ENCODE data around the gene PIK3R5. TPM values are rescaled to one million over a fixed set of nuclear protein-coding genes. Genes with fewer than 3 reads are reported as not detected.
"Not testable (repeated sequence)": the region's sequence is repeated elsewhere in the genome, so short reads cannot be mapped to it uniquely, and the experiment has no call there.

The PIK3R5 gene
- polyA plus RNA-seq, 4 donors: 0.59 to 2.1 (median 0.82) TPM

DNA sequence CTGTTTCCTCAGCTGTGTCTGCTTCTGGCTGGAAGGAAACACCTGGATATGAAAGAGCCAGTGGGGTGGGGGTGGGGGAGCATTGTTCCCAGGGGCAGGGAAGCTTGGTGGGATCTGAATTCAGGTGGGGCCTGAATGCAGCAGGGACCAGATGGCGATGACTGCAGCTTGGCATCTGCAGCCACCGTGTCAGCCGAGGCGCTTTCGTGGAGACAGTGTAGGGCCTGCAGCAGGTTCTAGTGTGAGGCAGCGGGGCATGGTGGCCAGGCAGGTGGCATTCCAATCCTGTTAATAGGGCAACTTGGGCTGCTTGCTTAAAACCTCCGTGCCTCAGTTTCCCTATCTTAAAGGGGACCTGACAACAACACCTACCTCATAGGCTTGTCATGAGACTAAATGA is 99.7 kb downstream of the PIK3R5 start:
- no peak for DNase-seq (ENCODE audit: low read depth in 4 of 4, low spot score in 3 of 4)

DNA sequence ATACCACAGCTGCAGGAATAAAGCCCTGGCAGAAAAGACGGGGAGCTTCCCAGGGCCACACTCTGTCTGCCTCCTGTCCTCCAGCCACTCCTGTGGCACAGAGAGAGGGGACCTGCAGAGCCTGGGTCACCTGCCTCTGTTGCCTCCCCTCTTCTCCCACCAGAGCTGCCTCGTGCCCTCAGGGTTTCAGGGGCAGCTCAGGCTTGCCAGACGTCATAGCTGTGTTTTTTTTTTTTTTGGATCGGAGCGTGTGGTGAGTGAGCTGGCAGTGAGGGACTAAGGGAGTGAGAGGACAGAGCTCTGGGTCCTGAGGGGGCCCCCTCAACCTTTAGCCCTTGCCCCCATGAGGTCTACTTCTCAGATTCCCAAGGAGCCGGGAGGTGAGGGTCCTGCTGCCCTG is 100.1 kb downstream of the PIK3R5 start:
- no peak for DNase-seq (ENCODE audit: low read depth in 4 of 4, low spot score in 3 of 4)

DNA sequence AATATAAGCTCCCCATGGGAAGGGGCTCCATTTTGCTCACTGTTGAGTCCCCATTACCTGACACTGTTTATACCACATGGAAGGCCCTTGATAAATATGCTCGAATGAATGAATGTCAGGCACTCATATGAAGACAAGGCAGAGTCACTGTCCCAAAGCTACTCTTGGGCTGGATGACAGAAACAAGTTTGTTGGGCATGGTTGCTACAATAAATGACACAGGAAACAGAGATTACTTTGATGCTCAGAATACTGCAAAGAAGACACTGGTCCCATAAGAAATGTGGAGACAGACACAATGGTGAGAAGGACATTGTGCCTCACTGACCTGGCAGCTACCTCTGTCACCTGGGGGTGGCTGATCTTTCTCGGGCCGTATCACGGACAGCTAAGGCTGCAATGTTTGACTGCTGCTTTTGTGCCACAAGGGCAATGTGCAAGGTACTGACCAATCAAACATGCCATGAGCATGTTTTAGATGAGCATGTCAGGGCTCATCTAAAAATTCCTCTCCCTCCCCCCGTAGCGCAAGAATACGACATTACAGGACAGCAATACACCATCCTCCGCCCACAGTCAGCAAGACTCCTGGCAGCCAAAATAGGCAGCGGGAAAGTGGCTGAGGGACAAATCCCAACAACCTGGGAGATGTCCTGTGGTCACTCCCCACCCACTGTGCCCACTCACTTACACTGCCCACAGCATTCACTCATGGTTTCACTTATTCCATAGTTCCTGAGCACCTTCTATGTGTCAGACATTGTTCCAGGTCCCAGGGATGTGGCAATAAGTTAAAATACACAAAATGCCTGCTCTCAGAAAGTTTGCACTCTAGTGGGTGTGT is 103.1 kb downstream of the PIK3R5 start:
- DNase-seq (ENCODE audit: low read depth in 4 of 4, low spot score in 3 of 4): no peak

DNA sequence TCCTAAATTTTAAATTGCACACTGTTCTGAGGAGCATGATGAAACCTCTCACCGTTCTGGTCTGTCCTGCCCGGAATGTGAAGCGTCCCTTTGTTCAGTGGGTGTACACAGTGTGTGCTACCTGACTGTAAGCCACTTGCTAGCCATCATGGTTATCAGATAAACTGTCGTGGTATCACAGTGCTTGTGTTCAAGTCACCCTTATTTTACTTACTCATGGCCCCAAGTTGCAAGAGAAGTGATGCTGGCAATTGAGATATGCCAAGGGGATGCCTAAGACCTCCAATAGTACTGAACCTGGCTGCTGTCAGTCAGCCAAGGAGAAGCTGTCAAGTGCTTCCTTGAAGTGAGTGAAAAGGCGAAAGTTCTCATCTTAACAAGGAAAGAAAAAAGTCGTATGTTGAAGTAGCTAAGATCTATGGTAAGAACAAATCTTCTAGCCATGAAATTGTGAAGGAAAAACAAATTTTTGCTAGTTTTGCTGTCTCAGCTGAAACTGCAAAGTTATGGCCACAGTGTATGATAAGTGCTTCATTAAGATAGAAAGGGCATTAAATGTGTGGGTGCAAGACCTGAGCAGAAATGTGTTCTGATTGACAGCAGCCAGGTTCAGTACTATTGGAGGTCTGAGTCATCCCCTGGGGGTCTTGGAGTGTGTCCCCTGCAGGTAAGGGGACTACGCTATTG is 103.9 kb downstream of the PIK3R5 start:
- DNase-seq (ENCODE audit: low read depth in 4 of 4, low spot score in 3 of 4): no peak

DNA sequence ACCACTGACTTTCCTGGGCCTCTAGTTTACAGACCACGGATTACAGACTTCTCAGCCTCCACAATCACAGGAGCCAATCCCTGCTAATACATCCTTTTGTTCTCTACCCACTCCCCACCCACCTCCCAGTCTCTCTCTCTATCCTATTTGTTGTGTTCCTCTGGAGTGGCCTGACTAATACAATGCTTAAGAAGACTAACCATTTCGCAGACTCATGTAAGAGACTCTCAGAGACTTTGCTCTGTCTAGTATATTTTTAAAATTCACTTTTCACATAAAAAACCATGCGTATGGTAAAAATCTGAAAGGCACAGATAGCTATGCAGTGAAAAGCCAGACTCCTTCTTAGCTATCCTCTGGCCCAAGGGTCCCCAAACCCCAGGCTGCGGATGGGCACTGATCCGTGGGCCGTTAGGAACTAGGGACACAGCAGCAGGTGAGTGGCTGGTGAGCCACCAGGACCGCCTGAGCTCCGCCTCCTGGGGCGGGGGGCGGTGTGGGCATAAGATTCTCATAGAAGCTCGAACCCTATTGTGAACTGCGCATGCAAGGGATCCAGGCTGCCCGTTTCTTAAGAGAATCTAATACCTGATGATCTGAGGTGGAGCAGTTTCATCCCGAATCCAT is 105.6 kb downstream of the PIK3R5 start:
- no peak for DNase-seq (ENCODE audit: low read depth in 4 of 4, low spot score in 3 of 4)

DNA sequence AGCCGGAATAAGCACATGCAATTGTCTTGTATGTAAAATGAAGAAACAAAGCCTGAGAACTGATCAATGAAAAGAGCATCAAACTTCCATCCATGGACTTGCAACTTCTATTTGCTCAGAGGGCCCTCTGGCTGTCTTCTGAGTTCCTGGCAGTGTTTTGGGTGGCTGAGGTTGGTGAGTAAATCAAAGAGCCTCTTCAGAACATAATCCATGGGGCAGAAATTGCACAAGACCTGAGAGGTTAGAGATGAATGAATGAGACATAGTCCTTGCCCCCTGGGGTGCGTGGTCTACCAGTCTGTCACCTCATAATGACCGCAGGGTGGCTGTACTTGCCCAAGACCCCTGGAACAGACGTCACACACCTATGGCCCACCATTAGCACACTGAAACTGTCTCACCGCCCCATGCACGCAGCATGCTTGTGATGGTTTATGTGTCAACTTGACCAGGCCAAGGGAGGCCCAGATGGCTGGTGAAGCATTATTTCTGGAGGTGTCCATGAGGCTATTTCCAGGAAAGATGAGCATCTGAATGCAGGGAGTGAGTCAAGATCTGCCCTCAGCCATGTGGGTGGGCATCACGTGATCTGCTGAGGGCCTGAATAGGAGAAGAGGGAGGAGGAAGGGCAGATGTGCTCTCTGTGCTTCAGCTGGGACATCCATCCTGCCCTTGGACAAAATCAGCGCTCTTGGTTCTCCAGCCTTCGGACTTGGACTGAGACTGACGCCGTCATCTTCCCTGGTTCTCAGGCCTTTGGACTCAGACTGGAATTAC is 106.3 kb downstream of the PIK3R5 start:
- no peak for DNase-seq (ENCODE audit: low read depth in 4 of 4, low spot score in 3 of 4)

DNA sequence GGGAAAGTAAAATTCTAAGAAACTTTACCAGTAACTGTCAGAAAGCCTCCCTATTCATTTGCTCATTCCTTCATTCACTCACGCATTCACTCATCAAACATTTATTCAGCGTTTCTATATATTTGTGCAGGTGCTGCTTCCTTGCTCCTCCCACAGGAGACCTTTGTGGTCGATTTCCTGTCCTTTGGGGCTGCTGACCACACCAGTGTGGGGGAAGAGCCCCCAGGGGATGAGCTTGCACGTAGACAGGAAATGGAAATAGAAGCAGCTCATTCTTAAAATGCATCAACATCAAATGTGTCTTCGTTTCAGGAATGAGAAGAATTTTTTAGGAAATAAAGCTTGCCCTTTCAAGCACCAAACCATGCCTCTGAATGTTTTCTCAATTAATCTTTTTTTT is 107.6 kb downstream of the PIK3R5 start:
- DNase-seq (ENCODE audit: low read depth in 4 of 4, low spot score in 3 of 4): no peak

DNA sequence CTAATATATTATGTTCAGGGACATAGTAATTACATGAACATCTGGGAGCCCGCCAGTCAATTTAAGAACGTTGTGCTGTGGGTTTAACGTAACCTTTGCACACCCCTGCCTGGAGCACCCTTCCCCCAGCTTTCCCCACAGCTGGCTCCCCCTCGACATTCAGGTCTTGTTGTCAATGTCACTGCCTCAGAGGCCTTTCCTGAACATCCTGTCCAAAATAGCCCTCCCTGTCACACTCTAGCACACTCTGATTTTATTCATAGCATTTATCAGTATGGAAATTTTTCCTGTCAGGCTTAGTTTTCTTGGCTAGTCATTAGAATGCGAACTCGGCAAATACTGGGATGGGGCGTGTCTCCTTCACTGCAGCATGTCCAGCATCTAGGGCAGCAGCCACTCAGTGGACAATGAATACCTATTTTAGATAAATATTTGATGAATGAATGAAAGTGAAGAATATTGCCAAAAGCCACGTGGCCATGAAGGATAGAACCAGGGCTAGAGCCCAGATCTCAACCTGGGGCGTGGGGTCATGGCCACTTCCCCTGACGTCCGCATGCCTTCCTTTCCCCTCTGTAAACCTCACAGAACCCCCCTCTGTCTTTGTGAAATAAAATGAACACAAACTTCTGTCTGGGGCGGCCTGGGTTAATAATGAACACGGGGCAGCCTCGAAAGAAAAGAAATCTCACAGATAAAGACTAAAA is 108.5 kb downstream of the PIK3R5 start:
- DNase-seq (ENCODE audit: low read depth in 4 of 4, low spot score in 3 of 4): no peak

DNA sequence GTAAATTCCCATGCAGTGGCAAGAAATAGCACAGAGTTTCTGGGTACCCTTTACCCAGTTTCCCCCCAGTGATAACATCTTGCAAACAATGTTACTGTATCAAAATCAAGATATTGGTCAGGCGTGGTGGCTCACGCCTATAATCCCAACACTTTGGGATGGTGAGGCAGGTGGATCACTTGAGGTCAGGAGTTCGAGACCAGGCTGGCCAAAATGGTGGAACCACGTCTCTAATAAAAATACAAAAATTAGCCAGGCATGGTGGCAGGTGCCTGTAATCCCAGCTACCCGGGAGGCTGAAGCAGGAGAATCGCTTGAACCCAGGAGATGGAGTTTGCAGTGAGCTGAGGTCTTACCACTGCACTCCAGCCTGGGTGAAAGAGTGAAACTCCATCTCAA is 109.3 kb downstream of the PIK3R5 start:
- not testable (repeated sequence) for DNase-seq (ENCODE audit: low read depth in 4 of 4, low spot score in 3 of 4)

DNA sequence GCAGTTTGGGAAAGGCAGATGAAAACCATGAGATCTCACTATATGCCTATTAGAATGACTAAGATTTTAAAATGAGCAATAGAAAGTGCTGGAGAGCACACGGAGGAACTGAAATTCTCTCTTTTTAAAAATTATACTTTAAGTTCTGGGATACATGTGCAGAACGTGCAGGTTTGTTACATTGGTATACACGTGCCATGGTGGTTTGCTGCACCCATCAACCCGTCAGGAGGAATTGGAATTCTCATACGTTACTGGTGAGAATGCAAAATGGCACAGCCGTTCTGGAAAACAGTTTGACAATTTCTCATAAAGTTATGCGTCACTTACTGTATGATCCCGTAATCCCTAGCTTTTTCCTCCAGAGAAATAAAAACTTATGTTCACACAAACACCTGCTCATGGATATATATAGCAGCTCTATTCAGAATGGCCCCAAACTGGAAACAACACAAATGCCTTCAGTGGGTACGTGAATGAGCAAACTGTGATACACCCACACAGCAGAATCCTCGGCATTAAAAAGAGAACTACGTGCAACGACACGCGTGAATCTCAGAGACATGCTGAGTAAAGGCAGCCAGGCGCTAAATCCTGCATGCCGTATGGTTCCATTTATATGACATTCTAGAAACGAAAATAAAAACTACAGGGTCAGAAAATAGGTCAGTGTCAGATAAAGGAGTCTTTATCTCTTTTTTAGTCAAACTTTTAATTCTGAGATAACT is 109.9 kb downstream of the PIK3R5 start:
- DNase-seq (ENCODE audit: low read depth in 4 of 4, low spot score in 3 of 4): no peak

DNA sequence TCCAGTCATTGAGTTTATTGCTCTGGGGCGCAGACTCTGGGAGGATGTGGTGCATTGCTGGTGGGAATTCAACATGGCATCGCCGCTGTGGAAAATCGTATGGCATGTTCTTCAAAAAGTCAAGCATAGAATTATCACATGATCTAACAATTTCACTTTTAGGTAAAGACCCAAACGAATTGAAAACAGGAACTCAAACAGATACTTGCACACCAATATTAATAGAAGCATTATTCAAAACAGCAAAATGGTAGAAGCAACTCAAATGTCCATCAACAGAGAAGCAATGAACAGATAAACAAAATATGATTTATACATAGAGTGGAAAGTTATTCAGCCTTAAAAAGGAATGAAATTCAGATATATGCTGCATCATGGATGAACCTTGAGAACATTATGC is 113.9 kb downstream of the PIK3R5 start:
- DNase-seq (ENCODE audit: low read depth in 4 of 4, low spot score in 3 of 4): no peak

DNA sequence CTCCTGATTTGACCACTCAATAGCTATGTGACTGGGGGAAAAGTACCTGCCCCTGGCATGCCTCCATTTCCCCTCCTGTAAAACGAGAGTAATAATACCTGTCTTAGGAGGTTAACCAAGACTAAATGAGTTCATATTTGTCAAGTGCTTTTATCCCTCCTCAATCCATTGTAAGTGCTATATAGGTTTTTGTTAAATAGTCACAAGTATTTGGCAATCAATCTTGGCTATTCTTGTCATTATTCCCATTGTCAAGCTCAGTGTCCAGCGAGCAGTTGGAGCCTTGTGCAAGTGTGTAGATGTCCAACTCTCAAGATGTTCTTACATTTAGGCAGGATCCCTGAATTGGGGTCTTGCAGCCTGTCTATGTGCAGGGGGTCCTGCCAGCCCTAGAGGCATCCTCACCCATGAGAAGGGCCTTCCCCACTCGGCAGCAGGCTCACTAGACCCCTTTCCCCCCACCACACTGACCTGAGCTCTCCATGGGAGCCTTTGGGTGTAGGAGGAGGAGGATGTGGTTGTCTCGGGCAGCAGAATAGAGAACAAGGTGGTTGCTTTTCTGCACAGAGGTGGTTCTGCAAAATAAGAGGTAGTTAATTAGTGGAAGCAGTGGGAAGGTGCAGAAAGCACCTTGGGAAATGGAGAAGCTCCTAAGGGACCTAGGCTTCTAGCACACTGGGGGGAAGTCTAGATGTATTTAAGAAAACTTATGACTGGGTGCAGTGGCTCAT is 116.0 kb downstream of the PIK3R5 start:
- no peak for DNase-seq (ENCODE audit: low read depth in 4 of 4, low spot score in 3 of 4)

DNA sequence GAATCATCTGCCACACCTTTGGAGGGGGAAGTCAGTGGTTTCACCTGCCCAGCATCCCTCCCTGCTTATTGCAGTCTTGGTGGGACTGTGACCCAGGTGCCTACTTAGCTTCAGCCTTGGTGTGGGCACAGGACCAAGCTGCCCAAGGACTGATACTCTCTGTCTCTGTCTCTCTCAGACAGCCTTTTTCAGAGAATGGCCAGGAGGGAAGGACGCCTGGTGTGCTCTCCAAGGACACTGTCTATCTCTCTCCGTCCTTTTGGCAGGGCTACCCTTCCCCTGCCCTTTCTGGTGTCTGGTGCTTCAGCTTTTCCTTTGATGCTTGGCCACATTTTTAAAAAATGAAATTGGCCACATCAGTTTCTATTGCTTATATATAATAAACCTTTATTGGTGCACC is 117.6 kb downstream of the PIK3R5 start:
- DNase-seq (ENCODE audit: low read depth in 4 of 4, low spot score in 3 of 4): no peak

DNA sequence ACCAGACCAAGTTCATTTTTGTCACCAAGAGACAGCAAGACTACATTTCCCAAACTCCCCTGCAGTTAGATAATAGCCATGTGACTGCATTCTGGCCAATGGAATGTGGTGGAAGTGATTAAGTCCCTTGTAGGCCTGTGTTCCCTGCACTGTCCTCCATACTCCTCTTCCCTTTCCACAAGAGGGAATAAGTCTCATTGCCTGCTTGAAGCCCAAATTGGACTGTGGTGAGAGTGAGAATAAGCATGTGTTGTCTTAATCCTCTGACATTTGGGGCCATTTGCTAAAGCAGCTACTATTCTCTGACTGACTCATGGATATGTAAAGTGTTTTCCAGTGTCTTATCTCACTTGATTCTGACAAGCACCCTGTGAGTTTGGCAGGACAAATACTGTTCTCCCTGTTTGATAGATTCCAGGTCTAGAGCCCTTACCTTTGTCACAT is 118.7 kb downstream of the PIK3R5 start:
- no peak for DNase-seq (ENCODE audit: low read depth in 4 of 4, low spot score in 3 of 4)

DNA sequence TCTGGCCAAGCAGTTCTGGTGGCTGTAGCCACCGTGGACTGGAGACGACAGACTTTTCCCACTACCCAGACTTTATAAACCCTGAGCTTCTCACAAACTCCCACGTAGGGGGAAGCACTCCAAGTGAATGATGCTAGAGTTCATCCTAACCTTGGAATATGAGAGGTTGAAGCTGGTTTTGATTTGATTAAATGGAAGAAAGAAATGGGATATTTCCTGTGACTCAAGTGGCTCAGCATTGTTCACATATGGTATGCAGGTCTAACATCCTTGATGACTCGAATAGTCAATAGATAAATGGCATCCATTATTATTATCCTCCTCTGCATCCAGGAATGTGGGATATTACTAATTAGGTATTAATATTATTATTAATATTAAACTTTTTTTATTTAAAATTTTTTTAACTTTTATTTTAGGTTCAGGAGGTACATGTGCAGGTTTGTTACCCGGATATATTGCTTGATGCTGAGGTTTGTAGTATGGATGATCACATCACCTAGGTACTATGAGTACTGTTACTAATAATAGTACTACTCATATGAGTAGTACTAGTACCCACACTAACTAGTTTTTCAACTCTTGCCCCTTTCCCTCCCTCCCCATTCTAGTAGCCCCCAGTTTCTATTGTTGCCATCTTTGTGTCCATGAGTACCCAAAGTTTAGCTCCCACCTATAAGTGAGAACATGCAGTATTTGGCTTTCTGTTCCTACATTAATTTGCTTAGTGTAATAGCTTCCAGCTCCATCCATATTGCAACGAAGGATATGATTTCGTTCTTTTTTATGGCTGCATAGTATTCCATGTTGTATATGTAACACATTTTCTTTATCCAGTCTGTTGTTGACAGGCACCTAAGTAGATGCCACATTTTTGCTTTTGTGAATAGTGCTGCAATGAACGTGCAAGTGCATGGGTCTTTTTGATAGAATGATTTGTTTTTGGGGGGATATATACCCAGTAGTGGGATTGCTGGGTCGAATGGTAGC is 121.0 kb downstream of the PIK3R5 start:
- DNase-seq (ENCODE audit: low read depth in 4 of 4, low spot score in 3 of 4): no peak

DNA sequence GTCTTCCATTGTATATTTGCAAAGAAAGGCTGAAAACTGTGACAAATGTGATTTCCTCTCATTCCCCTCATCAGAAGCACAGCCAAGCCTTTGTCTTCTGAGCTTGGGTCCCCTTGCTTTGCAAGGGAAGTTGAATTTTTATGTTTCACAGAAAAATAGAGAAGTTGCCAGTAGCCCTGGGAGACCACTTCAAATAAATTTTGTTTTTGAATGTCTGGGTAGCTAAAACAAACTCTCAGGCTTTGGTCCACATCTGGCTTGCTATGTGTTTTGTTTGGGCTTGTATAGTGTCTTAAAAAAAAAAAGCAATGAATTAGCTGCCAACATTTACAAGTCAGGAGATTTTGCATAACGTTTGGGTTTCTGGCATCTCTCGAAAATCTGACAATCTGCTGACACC is 122.2 kb downstream of the PIK3R5 start:
- DNase-seq (ENCODE audit: low read depth in 4 of 4, low spot score in 3 of 4): no peak

DNA sequence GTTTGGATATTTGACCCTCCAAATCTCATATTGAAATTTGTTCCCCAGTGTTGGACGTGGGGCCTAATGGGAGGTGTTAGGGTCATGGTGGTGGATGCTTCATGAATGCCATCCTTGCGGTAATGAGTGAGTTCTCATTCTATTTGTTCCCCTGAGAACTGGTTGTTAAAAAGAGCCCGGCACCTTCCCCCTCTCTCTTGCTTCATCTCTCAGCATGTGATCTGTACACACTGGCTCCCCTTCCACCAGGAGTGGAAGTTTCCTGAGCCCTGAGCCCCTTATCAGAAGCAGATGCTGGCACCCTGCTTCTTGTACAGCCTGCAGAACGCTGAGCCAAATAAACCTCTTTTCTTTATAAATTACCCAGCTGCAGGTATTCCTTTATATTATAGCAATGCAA is 123.7 kb downstream of the PIK3R5 start:
- no peak for DNase-seq (ENCODE audit: low read depth in 4 of 4, low spot score in 3 of 4)

Data from left renal pelvis (tissue), 4 donors.